Neural cell (in vitro differentiated cells): Measurements from ENCODE around the gene AZU1.

Experiments
- EP300 ChIP-seq: fragments of 450-650 bp; conservative IDR thresholded peaks from 2 replicates; pipeline ENCODE4 v1.6.1; 2014; ENCODE audit warnings: antibody characterized with exemption, mild to moderate bottlenecking, moderate library complexity; ENCODE audit not compliant: poor library complexity, severe bottlenecking
- MXI1 ChIP-seq: fragments of 450-650 bp; conservative IDR thresholded peaks from 2 replicates; pipeline ENCODE4 v1.6.1; 2014; ENCODE audit warnings: antibody characterized with exemption, mild to moderate bottlenecking; ENCODE audit not compliant: poor library complexity, severe bottlenecking
- RAD21 ChIP-seq: fragments of 450-650 bp; conservative IDR thresholded peaks from 2 replicates; pipeline ENCODE4 v1.6.1; 2014; ENCODE audit warnings: antibody characterized with exemption, mild to moderate bottlenecking, moderate library complexity
- TF ChIP-seq, protein P1 (sequence below): fragments of 450-650 bp; IDR thresholded peaks from 2 replicates; pipeline ENCODE4 v1.5.1; 2014; ENCODE audit warnings: antibody characterized with exemption, mild to moderate bottlenecking, moderate library complexity; ENCODE audit not compliant: poor library complexity, severe bottlenecking
- TF ChIP-seq, protein P2 (sequence below): IDR thresholded peaks from 2 replicates; pipeline ENCODE4 v1.6.1; 2012; ENCODE audit warnings: borderline replicate concordance

DNA sequence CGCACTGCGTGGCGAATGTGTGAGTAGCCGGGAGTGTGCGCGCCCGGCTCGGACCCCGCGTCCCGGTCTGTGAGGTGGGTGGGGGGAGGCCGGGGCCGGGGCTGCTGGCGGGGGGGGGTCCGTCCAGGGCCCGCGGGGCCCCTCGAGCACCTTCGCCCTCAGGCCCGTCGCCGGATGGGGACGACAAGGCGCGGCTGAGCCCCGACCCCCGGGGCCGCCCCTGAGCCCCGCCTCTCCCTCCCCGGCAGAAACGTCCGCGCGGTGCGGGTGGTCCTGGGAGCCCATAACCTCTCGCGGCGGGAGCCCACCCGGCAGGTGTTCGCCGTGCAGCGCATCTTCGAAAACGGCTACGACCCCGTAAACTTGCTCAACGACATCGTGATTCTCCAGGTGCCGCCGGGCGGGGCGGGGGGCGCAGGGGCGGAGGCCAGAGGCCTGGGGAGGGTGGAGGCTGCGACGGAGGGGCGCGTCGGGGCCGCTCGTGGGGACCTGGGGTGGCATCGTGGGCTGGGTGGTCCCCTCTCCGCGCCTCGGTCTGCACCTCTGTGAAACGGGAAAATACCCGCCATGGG is 25.5 kb downstream of the AZU1 start:
- TF ChIP-seq, protein P1, sequence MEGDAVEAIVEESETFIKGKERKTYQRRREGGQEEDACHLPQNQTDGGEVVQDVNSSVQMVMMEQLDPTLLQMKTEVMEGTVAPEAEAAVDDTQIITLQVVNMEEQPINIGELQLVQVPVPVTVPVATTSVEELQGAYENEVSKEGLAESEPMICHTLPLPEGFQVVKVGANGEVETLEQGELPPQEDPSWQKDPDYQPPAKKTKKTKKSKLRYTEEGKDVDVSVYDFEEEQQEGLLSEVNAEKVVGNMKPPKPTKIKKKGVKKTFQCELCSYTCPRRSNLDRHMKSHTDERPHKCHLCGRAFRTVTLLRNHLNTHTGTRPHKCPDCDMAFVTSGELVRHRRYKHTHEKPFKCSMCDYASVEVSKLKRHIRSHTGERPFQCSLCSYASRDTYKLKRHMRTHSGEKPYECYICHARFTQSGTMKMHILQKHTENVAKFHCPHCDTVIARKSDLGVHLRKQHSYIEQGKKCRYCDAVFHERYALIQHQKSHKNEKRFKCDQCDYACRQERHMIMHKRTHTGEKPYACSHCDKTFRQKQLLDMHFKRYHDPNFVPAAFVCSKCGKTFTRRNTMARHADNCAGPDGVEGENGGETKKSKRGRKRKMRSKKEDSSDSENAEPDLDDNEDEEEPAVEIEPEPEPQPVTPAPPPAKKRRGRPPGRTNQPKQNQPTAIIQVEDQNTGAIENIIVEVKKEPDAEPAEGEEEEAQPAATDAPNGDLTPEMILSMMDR = no peak
- TF ChIP-seq MXI1 = no peak
- TF ChIP-seq EP300 = no peak
- TF ChIP-seq, protein P2, sequence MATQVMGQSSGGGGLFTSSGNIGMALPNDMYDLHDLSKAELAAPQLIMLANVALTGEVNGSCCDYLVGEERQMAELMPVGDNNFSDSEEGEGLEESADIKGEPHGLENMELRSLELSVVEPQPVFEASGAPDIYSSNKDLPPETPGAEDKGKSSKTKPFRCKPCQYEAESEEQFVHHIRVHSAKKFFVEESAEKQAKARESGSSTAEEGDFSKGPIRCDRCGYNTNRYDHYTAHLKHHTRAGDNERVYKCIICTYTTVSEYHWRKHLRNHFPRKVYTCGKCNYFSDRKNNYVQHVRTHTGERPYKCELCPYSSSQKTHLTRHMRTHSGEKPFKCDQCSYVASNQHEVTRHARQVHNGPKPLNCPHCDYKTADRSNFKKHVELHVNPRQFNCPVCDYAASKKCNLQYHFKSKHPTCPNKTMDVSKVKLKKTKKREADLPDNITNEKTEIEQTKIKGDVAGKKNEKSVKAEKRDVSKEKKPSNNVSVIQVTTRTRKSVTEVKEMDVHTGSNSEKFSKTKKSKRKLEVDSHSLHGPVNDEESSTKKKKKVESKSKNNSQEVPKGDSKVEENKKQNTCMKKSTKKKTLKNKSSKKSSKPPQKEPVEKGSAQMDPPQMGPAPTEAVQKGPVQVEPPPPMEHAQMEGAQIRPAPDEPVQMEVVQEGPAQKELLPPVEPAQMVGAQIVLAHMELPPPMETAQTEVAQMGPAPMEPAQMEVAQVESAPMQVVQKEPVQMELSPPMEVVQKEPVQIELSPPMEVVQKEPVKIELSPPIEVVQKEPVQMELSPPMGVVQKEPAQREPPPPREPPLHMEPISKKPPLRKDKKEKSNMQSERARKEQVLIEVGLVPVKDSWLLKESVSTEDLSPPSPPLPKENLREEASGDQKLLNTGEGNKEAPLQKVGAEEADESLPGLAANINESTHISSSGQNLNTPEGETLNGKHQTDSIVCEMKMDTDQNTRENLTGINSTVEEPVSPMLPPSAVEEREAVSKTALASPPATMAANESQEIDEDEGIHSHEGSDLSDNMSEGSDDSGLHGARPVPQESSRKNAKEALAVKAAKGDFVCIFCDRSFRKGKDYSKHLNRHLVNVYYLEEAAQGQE = no peak
- TF ChIP-seq RAD21 = no peak
